CD4-positive, alpha-beta T cell (primary cell): ENCODE measurements around the gene CYP2F1. TPM values are rescaled to one million over a fixed set of nuclear protein-coding genes. Genes with fewer than 3 reads are reported as not detected.
"Not testable (repeated sequence)": the region's sequence is repeated elsewhere in the genome, so short reads cannot be mapped to it uniquely, and the experiment has no call there.

Experiments used
- ATAC-seq: fragments of 200-7000 bp; cut with Tn5 transposase; one replicate; pipeline ENCODE4 v1.10.0; 2022; ENCODE audit warnings: mild to moderate bottlenecking; ENCODE audit not compliant: poor library complexity
- CTCF ChIA-PET: fragments of 350-600 bp; sonication (Branson Sonifier 250); formaldehyde crosslinking; loops from one replicate; lab custom pipeline; 2021; ENCODE audit warnings: antibody characterized with exemption, inconsistent platforms; lab: Charles Lee
- POLR2A ChIA-PET: fragments of 350-600 bp; sonication (Branson Sonifier 250); formaldehyde crosslinking; loops from one replicate; lab custom pipeline; 2021; ENCODE audit warnings: antibody characterized with exemption, inconsistent platforms; lab: Charles Lee
- DNase-seq, 14 experiments: peaks; one replicate each; pipeline ENCODE4 v3.0.0-alpha.2; 2013 to 2020; ENCODE audit warnings: mixed read lengths in 2 of 14
- H3K27ac ChIP-seq, 2 donors: one replicate each; pipeline versions ENCODE4 v1.5.1 to v1.7.0; 2013; ENCODE audit warnings: low read length in 2 of 2, low read depth in 1 of 2, mild to moderate bottlenecking in 1 of 2
- H3K27me3 ChIP-seq, 2 experiments: 1 replicate in 1 of 2; 2 replicates in 1 of 2; pipeline versions ENCODE4 v1.6.1 to v1.7.0; 2013; ENCODE audit warnings: low read length in 2 of 2, control low read depth in 1 of 2, mild to moderate bottlenecking in 1 of 2, moderate library complexity in 1 of 2; ENCODE audit not compliant: insufficient read depth in 2 of 2, control insufficient read depth in 1 of 2
- H3K36me3 ChIP-seq: one replicate; pipeline ENCODE4 v1.6.1; 2013; ENCODE audit warnings: low read length, control low read depth; ENCODE audit not compliant: insufficient read depth
- H3K4me1 ChIP-seq: one replicate; pipeline ENCODE4 v1.6.1; 2013; ENCODE audit warnings: low read length, control low read depth; ENCODE audit not compliant: insufficient read depth
- H3K4me3 ChIP-seq: one replicate; pipeline ENCODE4 v1.5.1; 2013; ENCODE audit warnings: mild to moderate bottlenecking, low read length, moderate library complexity
- H3K9me3 ChIP-seq, 2 experiments: 1 replicate in 1 of 2; 2 replicates in 1 of 2; pipeline versions ENCODE4 v1.6.1 to v1.7.0; 2013; ENCODE audit warnings: low read length in 2 of 2, mild to moderate bottlenecking in 2 of 2, control low read depth in 1 of 2, moderate library complexity in 1 of 2; ENCODE audit not compliant: control insufficient read depth in 1 of 2, insufficient read depth in 1 of 2
- H3K27ac Mint-ChIP-seq: one replicate; pipeline ENCODE4 v1.8.0; 2020; ENCODE audit warnings: mixed read lengths
- H3K27me3 Mint-ChIP-seq: one replicate; pipeline ENCODE4 v1.8.0; 2021; ENCODE audit warnings: mixed read lengths
- H3K36me3 Mint-ChIP-seq: one replicate; pipeline ENCODE4 v1.8.0; 2021; ENCODE audit warnings: low read depth, mixed read lengths
- H3K4me1 Mint-ChIP-seq: one replicate; pipeline ENCODE4 v1.8.0; 2021; ENCODE audit warnings: low read depth, mixed read lengths
- H3K4me3 Mint-ChIP-seq: one replicate; pipeline ENCODE4 v1.8.0; 2020; ENCODE audit warnings: mild to moderate bottlenecking, mixed read lengths
- H3K9me3 Mint-ChIP-seq: one replicate; pipeline ENCODE4 v1.8.0; 2020; ENCODE audit warnings: mixed read lengths
- CTCF ChIP-seq: fragments of 200-600 bp; IDR thresholded peaks from one replicate; pipeline ENCODE4 v1.8.0; 2022; ENCODE audit warnings: antibody characterized with exemption, mild to moderate bottlenecking
- intact Hi-C, 2 experiments: fragments of 100-400 bp; cut with DNase I in 1 of 2; cut with micrococcal nuclease in 1 of 2; formaldehyde crosslinking; loops; one replicate each; pipeline versions ENCODE4 v1.15.1 to v1.9.0; 2023 to 2025; cut with DNase I, micrococcal nuclease
- total RNA-seq, 174 experiments: library from RNA in 2 of 174; stranded (reverse) in 2 of 174; gene quantifications; one replicate each; pipeline ENCODE4 v1.2.3 and lab custom pipeline; 2021 to 2026

CYP2F1 gene
- total RNA-seq, 2 experiments from 2014 or later: 0.47 to 0.96 TPM

GRCh38 chr19:41116261-41116660 is 2.0 kb downstream of the CYP2F1 start:
- Histone ChIP-seq H3K9me3 (peaks cover 0 to 8% of the 10 kb centered on the region in 2 experiments), H3K4me3 (no peak overlapping the region), H3K36me3 (no peaks in the 10 kb centered on the region), H3K27me3 (no peaks in the 10 kb centered on the region), H3K4me1 (peaks cover 15% of the 10 kb centered on the region), H3K27ac (no peak overlapping the region)
- Mint-ChIP-seq H3K36me3 (no peaks in the 10 kb centered on the region), H3K4me1 (peaks cover 13% of the 10 kb centered on the region), H3K9me3 (no peaks in the 10 kb centered on the region), H3K27me3 (peaks cover 4% of the 10 kb centered on the region), H3K27ac (no peak overlapping the region), H3K4me3 (no peak overlapping the region)
- ATAC-seq (no peak), DNase-seq (no peak)
- intact Hi-C loops: no loop called here
- ChIA-PET CTCF (no interaction called here), POLR2A (no interaction called here)
- TF ChIP-seq CTCF: no peak

DNA sequence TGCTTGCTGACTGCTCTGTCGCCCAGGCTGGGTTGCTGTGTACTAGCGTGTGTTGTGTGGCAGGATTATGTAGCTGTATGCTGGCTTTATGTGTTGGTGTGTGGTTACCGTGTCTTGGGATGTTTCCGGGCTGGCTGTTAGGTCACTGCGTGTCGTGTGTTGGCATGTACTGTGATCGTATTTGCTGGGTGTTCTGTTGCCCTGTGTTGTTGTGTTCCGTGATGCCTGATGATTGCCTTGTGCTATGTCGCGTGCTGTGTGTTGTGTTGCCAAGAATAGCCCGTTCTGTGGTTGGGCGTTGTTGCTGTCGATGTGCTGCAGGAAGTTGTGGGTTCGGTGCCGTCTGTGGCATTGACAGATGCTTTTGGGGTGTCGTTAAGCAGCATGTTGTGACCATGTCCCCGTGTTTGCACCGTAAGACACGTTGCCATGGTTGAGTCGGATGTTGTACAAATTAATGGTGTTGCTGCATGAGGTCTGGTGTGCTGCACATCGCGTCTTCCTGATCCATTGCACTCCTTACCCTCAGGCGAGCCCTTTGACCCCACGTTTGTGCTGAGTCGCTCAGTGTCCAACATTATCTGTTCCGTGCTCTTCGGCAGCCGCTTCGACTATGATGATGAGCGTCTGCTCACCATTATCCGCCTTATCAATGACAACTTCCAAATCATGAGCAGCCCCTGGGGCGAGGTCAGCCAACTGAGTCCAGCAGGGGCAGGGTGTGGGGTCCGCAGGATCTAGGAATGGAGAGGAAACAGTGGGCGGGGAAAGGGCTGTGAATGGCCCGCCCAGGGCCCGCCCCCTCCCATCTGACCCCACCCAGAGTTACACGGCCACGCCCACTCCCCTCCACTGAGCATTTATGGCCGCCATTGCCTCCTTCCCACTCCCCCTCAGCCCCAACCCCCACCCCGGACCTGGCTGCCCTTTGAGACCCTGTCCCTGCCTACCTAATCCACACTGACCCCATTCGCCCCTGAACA is 7.0 kb downstream of the CYP2F1 start:
- H3K9me3 Mint-ChIP-seq, H3K36me3 ChIP-seq, CTCF ChIA-PET, H3K4me3 ChIP-seq, H3K27me3 Mint-ChIP-seq, H3K27me3 ChIP-seq, H3K36me3 Mint-ChIP-seq, H3K9me3 ChIP-seq: not testable (repeated sequence)
- POLR2A ChIA-PET: interaction anchor here (0.7 to 1.1 kb wide), 2 partner anchors 151 to 458 kb away, joined by 3 to 4 read pairs; no protein-coding TSS in a partner anchor
- peak overlapping the region in 1 of 2 donors; percentile 44 for H3K27ac ChIP-seq
- peak overlapping the region; percentile 73 for H3K27ac Mint-ChIP-seq
- DNase-seq: peak; percentile 45 to 95 (median 68)
- intact Hi-C loops: loop anchor here in 1 of 2 experiments (1.0 kb wide), 1 partner anchor 142 kb away; no protein-coding TSS in a partner anchor
- peak overlapping the region; percentile 0 for H3K4me3 Mint-ChIP-seq
- peaks cover 20% of the 10 kb centered on the region for H3K4me1 ChIP-seq
- ATAC-seq: peak; percentile 86
- peaks cover 15% of the 10 kb centered on the region for H3K4me1 Mint-ChIP-seq

- H3K4me3 Mint-ChIP-seq, H3K36me3 ChIP-seq, H3K27me3 ChIP-seq, intact Hi-C loops, ATAC-seq, H3K36me3 Mint-ChIP-seq, H3K27me3 Mint-ChIP-seq, DNase-seq, H3K9me3 Mint-ChIP-seq, POLR2A ChIA-PET, H3K9me3 ChIP-seq, H3K4me3 ChIP-seq, H3K27ac ChIP-seq: not testable (repeated sequence)
- H3K4me1 ChIP-seq: peaks cover 31% of the 10 kb centered on the region
- Mint-ChIP-seq H3K27ac (peak overlapping the region; percentile 13), H3K4me1 (peaks cover 30% of the 10 kb centered on the region)
- CTCF ChIA-PET: interaction anchor here (1.7 kb wide), 1 partner anchor 22 kb away, joined by 6 read pairs; no protein-coding TSS in a partner anchor
Measured at GRCh38 chr19:41122846-41123245, 8.6 kb downstream of the CYP2F1 start.

- H3K27me3 Mint-ChIP-seq: no peaks in the 10 kb centered on the region
- ATAC-seq (no peak), DNase-seq (no peak)
- Histone ChIP-seq H3K9me3 (peaks cover 0 to 4% of the 10 kb centered on the region in 2 experiments), H3K4me1 (peaks cover 40% of the 10 kb centered on the region), H3K36me3 (no peaks in the 10 kb centered on the region), H3K4me3 (no peak overlapping the region), H3K27ac (no peak overlapping the region), H3K27me3 (no peaks in the 10 kb centered on the region)
- H3K4me3 Mint-ChIP-seq: no peak overlapping the region
- TF ChIP-seq CTCF: no peak
- intact Hi-C loops: no loop called here
- H3K27ac Mint-ChIP-seq: peak overlapping the region; percentile 53
- CTCF ChIA-PET: interaction anchor here (0.6 to 1.7 kb wide), 2 partner anchors 21 to 659 kb away, joined by 4 to 6 read pairs; no protein-coding TSS in a partner anchor
- no peaks in the 10 kb centered on the region for H3K36me3 Mint-ChIP-seq
- H3K9me3 Mint-ChIP-seq: no peaks in the 10 kb centered on the region
- peaks cover 36% of the 10 kb centered on the region for H3K4me1 Mint-ChIP-seq
- POLR2A ChIA-PET: no interaction called here
Measured at GRCh38 chr19:41123716-41124294, 9.6 kb downstream of the CYP2F1 start.
